Stimulated activated CD8-positive, alpha-beta memory T cell treated with anti-CD3 and anti-CD28 coated beads, Interleukin-7, amount 100 ng/mL, for 4 hours (primary cell): Measurements from ENCODE around the gene FAM193B.
"Not testable (repeated sequence)": the region's sequence is repeated elsewhere in the genome, so short reads cannot be mapped to it uniquely, and the experiment has no call there.

Source experiments
- DNase-seq, 2 donors: peaks; one replicate each; pipeline ENCODE4 v3.0.0-alpha.2; 2020; ENCODE audit warnings: low read depth in 2 of 2

The FAM193B gene

DNA sequence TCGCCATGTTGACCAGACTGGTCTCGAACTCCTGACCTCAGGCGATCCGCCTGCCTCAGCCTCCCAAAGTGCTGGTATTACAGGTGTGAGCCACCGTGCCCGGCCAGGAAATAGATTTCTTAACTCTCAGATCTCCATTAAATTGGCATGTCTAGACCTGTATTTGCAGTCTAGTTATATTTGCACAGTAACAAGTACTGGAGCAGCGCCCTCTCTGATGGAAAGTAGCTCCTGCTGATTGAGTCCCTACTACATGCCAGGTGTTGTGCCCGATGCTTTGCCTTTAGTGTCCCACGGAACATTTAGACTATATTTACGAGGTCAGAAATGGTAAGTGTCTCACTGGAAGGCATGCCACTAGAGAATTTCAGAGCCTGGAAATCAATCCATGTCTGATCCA, 21.8 kb upstream of the FAM193B start:
- DNase-seq: no peak

DNA sequence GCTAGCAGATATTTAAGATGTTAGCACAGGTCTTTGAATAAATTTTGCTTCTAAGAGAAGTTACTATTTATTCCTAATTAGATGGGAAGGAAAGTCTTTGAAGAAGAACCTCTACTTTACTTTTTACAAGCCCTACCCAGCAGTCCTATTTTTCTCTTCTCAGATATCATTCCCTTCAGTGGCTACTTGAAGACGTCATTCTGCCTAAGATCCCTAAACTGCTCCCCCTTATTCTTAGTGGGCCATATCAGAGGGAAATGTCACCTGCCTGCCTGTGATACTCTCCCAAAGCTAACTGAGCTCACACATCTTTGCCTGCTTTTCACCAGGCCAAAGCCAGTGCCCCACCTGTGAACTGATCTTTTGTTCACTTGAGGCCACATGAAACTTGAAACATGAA, 21.1 kb upstream of the FAM193B start:
- DNase-seq: no peak

DNA sequence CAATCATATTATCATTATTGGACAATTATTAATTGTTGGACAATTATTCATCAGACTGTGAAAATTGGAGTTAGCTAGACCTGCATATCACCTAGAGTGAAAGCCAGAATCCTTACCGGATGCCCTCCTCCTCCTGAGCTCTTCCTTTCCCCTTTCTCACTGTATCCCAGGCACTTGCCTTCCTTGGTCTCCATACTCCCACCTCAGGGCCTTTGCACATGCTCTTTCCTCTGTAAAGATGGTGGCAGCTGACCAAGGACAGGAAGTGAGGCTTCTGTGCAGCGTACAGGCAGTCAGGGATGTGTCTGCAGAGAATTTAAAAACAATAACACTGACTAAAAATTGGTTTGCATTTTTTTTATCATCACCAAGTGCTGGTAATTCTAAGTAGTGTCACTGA, 15.5 kb upstream of the FAM193B start:
- DNase-seq: no peak

DNA sequence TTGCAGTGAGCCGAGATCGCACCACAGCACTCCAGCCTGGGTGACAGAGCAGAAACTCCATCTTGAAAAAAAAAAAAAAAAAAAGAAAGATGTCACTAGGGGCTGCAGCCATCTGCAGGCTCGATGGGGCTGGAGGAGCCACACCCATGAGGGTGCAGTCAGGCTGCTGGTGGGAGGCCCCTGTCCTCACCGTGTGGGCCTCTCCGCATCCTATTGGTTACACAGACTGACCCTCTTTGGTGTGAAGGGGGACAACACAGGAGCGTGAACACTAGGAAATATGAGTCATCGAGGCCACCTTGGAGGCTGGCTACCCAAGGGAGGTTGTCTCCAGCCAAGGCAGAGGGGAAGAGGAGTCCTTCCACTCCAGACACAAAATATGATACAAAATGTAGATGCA, 14.0 kb upstream of the FAM193B start:
- DNase-seq: no peak

DNA sequence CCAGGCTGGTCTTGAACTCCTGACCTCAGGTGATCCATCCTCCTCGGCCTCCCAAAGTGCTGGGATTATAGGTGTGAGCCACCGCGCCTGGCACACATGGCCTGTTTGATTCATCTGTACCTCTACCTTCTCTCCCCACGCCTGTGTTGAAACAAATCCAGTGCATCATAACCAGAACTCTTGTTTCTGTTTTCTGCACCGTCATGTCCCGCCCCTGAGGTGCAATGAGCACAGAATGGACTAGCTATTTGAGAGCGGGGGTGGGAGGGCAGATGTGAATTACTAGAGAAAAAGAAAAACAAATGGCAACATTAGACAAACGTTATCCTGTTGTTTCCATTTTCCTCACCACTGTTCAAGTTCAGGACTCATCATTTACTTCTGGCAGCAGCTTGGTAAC, 10.7 kb upstream of the FAM193B start:
- DNase-seq: no peak

DNA sequence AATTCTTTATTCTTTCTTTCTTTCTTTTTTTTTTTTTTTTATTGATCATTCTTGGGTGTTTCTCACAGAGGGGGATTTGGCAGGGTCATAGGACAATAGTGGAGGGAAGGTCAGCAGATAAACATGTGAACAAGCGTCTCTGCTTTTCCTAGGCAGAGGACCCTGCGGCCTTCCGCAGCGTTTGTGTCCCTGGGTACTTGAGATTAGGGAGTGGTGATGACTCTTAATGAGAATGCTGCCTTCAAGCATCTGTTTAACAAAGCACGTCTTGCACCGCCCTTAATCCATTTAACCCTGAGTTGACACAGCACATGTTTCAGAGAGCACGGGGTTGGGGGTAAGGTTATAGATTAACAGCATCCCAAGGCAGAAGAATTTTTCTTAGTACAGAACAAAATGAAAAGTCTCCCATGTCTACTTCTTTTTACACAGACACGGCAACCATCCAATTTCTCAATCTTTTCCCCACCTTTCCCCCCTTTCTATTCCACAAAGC, 5.1 kb upstream of the FAM193B start:
- not testable (repeated sequence) for DNase-seq

DNA sequence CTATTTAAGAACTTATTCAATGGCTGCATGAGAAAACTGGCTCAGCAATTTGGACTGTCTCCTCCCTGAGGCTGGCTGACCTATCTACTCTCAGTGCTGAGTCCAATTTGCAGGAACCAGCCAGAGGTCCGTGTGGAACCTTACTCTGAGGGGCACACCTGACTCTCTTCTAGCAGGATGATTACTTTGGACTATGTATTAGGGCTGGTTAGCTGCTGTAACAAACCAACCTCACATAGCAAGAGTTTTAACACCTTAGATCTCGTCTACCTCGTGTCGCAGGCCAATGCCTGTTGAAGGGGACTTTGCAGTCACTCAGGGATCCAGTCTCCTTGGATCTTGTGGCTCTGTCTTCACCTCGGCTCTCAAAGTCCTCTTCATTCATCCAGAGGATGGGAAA, 3.4 kb upstream of the FAM193B start:
- no peak for DNase-seq

DNA sequence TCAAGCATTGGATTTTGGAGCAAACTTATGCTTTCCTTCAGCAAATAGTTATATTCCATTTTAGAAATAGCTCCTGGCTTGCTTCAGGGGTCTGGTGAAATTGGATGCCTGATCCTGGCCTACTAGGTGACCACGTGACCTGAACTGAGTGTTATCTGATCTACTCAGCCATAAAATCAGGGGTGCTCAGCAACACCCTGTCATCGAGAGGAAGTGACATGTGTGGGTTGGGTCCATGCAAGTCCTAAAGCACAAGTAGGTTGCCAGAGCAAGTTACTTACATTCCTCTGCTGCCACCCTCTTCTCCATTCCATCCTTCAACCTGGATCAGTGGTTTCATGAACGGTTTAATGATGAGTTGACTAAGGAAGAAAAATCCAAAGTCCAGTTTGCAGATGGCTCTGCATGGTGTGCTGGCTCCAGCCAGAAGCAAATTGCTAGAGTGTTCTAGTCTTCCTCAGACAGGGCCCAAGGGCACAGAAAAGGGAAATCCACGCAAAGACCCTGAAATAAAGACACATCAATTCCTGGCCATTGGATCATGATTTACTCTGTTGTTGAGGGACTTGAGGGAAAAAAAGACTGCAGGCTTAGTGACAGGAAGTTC, 2.8 kb upstream of the FAM193B start:
- no peak for DNase-seq

DNA sequence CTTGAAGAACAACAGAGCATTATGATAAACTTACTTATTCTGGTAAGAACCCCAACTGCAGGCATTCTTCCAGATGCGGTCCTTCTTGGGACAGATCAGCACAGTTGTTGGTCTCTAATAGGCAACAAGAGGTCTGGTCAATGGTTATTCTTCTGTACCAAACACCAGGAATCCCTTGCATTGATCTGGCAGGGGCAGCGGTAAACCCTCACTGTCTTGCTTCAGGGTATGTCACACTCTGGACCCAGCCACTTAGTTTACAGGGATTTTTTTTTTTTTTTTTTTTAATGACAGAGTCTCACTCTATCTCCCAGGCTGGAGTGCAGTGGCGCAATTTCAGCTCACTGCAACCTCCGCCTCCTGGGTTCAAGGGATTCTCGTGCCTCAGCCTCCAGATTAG, 1.3 kb upstream of the FAM193B start:
- no peak for DNase-seq

DNA sequence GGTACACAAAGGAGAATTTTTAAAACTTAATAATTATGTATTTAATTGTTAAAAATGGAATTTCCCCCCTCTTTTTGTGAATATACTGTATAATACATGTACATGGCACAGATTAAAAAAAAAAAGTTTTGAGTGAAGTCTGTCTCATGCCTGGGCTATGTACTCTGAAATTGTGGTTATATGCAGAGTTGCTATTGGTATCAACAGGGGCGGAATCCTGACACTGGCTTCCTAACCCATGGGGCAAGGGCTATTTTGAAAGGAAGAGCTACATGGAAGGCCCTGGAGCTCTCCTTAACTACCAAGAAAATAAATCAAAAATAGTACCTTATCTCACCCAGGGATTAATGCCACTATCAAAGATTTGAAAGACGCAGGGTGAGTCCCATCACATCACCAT, 865 bp upstream of the FAM193B start:
- no peak for DNase-seq

DNA sequence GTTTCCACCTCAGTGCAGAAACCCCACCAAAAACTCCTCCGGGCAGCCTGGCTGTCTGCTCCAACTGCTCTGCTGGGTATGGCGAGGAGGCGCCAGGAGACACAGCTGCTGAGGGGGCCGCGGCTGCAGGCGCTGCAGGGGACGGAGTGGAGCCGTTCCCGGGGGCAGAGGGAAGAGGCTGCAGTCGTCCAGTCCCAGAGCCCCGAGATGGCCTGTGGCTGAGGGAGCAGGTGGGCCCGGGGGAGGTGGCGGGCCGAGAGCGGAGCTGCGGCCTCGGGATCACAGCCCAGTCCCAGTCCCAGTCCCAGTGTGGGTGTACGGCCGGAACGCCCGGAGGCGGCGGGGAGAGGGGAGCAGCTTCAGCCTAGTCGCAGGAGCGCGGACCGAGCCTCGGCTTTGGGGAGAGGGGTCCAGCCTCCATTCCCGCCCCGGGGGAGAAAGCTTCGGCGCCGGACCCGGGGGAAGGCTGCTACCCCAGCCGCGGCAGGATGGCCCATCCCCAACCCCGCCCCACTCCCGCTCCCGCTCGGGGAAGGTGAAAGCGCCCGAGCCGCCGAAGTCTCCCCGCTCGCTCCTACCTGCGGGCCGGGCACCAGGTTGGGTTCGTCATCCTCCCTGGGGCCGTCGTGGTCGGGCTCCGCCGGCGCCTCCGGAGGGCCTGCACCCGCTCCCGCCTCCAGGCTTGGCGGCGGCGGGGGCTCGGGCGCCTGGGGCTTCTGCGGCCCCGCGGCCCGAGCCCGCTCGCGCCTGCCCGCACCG, 513 bp downstream of the FAM193B start:
- DNase-seq: peak in 1 of 2 donors; percentile 29

DNA sequence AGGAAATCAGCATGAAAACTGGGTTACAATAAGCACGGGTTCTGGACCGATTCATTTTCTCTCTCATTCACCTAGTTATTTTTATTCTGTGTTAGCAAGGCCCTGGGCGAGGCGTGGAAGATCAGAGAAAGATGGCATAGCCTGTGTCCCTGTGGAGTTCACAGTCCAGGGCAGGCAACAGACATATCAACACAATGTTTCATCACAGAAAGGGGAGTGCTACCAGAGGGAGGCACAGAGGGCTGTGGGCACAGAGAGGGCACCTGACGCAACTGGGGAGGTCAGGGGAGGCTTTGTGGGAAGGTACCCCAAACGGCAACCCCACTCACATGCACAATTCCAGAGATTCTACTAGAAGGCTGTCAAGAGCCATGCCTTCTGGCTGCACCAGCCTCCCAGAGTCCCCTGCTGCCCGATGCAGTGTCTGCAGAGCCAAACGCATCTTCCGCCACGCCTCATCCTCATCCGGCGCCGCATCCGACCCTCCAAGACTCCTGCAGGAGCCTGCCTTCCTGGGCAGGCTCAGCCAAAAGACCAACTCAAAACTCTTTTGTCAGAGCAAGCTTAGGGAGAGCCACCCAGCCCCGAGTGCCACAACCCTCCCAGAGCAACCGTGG, 1.4 kb downstream of the FAM193B start:
- no peak for DNase-seq

DNA sequence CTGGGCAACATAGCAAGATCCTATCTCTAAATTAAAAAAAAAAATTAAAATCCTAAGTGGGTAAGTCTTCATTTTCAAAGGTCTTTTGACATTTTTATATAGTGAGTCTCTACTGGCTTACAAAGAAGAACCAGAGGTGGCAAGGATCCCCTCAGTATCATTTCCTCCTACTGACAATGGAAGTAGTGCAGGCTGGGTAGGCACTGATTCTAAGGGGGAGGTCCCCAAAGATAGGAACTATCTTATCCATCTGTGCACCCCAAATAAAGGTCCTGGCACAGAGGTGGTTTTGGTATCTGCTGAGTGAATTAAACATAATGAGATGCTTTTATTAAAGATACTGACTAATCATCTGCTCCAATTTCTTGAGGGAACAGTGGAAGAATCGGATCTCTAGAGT, 4.2 kb downstream of the FAM193B start:
- DNase-seq: no peak

DNA sequence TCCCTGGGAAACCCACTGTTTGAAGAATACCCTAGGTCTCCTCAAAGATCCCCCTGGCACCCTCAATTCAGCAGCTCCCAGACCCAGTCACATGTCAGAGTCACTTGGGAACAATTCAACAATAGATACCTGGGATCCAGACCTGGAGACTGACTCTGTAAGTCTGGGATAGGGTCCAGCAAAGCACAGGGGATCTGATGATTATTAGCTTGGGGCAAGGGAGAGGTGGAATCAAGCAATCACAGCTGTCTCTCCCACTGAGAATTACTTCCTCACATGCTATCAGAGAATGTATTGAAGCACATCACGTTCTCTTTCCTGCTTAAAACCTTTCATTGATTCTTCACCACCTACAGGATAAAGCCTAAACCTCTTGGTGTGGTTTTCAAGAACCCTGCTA, 5.9 kb downstream of the FAM193B start:
- no peak for DNase-seq

DNA sequence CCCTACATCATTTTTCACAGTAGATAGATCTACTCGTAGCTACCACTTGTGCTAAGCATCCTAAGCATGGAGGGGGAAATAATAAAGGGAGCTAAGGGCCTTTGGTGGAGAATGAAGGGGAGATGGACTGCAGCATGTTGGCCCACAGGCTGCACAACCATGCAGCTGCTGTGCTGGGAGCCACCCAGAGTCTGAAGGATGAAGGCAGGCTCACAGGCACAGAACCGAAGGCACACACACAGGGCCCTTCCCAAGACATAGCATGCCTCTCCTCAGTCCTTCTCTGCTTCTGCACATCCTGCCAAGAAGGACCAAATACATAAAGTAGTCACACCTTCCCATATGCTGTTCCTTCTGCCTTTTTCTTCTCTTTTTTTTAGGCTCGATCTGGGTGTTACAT, 6.6 kb downstream of the FAM193B start:
- no peak for DNase-seq

DNA sequence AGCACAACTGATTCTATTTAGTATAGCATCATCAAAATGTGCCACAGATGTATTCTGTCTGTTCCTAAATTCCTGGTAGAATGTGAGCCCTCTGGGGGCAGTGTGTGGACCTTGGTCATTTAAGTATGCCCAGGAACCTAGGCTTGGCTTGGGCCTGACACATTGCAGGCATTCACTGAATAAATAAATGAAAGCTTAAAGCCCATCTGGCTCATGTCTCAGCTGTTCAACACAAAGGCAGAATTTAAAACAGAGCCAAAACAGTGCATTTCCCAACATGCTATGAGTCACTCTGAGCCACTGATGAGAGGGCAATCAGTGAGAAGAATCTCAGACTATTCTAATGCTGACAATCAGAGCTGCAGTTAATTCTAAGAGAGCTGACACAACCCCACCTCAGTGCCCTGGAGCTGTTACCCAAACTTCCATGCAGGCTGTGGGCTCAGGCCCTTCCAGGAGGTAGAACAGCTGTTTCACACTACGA, 8.1 kb downstream of the FAM193B start:
- no peak for DNase-seq

DNA sequence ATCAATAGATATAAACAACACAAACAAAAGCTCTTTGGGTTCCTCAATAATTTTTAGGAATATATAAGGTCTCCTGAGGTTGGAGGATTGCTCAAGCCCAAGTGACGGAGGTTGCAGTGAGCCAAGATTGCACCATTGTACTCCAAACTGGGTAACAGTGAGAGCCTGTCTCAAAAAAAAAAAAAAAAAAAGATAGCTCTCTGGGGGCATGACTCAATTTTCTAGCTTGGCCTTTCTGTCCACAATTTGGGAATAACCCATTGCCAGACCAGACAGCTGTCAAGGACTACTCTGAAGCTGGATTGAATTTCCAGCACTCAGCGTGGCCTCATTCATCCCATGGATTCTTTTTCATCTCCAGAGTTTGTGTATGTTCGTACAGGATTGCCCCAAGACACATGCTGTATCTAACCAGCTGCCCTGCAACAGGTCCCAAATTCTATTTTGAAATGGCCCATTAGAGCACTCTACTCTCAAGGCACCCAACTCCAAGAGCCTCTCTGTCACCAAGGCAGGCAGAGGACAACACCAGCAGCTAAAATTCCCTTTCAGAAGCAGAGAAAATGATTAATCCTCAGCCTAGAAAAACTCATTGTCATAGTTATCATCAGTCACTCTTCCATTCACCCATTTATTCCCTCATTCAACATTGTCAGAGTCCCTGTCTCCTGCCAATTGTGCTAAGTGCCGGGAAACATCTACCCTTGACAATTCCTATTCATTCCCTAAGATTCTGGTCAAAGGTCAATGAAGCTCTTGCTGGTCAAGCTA, 8.7 kb downstream of the FAM193B start:
- no peak for DNase-seq

DNA sequence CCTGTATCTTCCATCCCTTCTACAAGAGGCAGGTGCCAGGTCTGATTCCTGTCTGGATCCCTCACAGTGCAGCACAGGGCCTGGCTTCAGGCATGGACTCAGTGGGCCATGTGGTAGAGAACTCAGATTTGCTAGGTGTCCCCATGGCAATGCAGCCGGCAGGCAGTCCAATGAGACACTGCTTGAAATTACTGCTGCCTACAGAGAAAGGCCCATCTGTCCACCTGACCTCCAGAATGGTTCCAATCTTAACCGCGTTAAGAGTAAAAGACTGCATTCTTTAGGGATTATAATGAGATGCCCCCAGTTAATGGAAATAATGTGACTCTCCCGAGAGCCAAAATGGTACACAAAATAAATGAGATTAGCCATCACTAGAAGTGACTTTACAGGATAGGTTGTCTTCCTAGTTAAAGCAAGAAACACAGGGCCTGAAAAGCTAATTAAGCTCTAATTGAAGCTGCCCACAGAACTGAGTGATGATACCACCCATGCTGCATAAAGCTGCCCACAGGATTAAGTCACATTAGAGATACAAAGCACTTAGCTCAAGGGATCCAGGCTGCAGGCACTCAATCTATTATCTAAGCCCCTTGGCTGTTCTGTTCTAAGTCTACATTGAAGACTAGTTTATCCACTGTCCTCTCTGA, 11.4 kb downstream of the FAM193B start:
- DNase-seq: no peak

DNA sequence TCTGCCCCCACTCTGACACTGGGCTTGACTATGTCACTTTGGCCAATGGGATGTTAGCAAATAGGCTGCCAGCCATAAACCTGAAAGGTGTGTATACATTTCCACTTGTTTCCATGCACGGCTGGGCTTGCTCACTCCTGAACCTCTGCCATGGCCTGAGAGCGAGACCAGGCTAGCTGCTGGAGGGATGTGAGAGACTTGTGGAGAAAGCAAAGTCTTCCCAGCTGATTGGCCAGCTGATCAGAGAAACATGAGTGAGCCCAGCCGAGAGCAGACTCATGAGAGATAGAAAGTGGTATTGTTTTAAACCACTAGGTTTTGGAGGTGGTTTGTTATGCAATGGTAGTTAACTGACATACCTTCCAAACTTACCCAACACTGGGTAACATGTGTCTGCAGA, 13.9 kb downstream of the FAM193B start:
- DNase-seq: no peak

DNA sequence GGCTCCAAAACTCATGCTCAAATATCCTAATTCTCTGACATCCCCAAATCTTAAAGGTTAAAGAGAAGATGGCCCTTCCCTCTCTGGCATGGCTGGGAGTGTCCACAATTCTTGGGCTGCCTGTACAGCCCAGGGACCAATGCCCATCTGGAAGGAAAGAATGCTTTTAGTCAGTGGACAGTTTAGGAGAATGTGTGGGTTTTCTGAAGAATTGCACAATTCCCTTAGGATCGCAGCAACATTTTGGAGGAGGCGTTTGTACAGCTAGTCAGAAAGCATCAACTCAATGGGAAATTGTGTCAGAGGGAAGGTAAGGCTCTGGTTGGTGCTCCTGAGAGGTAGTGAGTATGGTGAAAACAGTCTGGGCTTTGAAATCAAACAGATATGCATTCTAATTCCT, 15.0 kb downstream of the FAM193B start:
- no peak for DNase-seq

DNA sequence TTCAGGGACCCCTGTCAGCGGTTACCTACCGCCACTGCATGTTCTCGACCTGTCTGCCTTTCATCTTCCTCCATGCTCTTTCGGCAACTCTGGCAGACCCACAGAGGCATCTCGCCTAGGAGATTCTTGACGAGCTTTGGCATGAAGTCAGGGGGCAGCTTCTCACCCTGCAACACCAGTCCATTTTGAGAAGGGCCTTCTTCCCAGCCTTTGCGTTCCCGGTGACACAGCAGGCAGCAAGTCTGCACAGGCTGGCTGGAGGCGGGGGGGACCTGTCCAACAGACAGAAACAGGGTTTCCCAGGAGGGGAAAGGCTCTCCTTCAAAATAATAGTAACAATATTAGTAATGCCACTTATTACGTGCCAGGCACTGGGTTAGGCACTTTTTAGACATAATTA, 15.5 kb downstream of the FAM193B start:
- DNase-seq: no peak
